GM18502 (cell line): ENCODE measurements around the gene ZNF836.
A peak's percentile ranks its signal among the peaks of the same experiment; 100 is the strongest.

Experiments used
- ATAC-seq: cut with Tn5 transposase; IDR thresholded peaks from one replicate; pipeline ENCODE4 v1.9.1; 2021; ENCODE audit warnings: mild to moderate bottlenecking; ENCODE audit not compliant: unreplicated experiment, poor library complexity

ZNF836 gene

DNA sequence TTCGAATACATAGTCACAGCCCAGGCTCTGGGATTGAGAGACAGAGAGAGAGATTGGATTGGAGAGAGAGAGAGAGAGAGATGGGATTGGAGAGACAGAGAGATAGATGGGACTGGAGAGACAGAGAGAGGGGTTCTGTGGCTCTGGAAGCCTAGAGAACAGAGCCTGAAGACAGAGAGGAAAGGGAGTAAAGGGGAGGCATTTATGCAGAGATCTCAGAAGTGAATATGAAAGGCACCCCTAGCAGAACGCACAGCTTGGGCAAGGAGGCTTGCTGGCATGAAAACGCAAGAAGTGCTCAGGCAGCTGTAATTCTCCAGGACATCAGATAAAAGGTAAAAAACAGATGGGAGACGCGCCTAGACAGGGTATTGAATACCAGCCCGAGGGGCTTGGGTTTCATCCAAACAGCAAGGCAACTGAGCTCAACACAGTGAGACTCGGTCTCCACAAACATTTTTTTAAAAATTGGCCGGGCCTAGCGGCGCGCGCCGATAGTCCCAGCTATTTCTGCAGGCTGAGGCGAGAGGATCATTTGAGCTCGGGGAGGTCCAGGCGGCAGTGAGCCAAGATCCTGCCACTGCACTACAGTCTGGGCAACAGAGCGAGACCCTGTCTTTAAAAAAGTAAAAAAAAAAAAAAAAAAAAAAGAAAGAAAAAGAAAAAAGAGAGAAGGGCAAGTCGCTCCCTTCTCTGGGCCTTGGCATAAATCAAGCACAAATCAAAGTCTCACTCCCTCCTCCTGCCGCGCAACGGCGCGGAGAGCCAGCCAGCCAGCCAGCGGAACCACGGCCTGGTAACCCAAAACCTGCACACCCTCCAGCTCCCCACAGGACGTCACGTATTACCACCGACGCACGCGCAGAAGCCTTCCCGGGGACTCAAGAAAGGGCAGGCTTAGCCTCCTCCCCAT lies 17.7 kb upstream of the ZNF836 start:
- peak; percentile 18 for ATAC-seq

DNA sequence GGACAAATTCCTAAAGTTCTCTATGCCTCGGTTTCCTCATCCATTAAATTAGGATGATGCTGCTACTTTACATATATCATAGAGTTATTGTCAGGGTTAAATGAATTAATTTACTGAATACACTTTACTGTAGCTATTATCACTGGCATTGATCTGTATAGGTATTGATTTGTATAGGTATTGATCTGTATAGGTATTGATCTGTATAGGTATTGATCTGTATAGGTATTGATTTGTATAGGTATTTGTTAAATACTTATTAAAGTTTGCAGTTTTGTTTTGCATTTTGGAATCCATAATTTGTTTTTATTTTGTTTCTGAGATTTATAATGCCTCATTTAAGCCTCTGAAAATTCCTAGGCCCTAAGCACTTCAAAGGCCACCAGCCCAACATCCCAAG lies 16.0 kb upstream of the ZNF836 start:
- ATAC-seq = no peak

DNA sequence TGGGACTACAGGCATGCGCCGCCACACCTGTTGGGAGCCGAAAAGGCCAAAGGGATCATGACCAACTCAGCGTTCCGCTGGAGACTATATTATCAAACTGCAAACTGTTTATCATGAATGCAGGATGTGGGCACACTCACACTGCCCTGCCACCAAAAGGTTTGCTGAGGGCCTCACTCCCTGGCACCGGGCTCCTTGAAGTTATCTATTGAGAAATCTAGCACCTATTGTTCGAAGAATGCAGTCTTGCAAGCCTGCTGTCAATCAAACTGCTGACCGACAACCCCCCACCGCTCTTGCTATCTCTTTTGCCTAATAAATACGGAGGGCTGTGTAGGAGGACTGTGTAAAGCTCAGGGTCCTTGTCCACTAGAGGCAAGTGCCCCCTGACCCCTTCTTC lies 5.2 kb upstream of the ZNF836 start:
- no peak for ATAC-seq

- no peak for ATAC-seq
Measured at GRCh38 chr19:52172347-52172746, 926 bp upstream of the ZNF836 start.

DNA sequence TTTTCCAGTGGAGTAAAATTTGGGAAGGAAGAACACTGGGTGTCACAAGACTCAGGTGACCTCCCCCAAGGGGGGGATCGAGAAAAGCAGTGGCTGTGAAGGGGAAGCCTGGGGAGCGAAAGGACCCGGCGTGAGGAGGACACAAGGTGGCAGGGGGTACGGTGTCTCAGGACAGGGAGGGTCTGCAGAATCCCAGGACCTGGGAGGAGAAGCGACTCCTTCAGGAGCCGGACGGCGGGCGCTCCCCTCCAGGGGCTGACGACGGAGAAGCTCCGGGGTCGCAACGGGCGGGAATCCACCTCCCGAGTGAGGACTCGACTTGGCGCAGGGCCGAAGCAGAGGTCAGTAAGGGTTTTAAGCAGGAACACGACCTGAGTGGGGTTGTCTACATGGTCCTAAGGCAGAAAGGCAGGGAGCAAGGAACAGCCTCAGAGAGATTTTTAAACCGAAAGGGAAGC lies 529 bp downstream of the ZNF836 start:
- no peak for ATAC-seq

DNA sequence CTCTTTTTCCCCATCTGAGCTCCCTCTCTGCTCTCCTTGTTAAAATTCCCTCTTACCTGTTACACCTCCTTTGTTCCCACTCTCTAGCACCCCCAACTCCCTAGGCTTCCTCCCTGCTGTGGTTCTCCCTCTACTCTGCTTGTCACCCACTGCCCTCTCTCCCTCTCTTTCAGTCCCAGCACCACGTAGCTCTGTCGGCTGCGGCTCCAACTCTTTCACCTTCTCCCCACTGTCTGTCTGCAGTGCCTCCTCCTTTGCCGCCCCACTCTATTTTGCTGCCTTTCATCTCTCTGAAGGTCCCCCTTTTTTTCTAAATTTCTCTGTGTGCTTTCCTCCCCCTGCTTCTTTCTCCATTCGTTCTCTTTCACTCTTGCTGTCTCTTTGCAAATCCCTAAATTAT lies 1.1 kb downstream of the ZNF836 start:
- no peak for ATAC-seq

DNA sequence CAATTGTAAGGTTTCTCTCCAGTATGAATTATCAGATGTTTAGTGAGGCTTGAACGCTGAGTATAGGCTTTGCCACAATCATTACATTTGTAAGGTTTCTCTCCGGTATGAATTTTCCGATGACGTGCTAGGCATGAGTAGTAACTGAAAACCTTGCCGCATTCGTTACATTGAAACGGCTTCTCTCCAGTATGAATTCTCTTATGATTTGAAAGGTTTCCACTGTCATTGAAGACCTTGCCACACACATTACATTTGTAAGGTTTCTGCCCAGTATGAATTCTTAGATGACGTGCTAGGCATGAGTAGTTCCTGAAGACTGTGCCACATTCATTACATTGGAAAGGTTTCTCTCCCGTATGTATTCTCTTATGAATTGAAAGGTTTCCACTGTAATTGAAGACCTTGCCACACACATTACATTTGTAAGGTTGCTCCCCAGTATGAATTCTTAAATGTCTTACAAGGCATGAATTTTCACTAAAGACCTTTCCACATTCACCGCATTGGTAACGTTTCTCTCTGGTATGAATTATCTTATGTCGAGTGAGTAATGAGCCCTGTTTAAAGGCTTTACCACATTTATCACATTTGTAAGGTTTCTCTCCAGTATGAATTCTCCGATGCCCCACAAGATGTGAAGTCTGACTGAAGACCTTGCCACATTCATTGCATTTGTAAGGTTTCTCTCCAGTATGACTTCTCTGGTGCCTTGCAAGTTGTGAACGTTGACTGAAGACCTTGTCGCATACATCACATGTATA lies 15.6 kb downstream of the ZNF836 start:
- no peak for ATAC-seq

- ATAC-seq = no peak
Measured at GRCh38 chr19:52148256-52148655, 23.2 kb downstream of the ZNF836 start.

DNA sequence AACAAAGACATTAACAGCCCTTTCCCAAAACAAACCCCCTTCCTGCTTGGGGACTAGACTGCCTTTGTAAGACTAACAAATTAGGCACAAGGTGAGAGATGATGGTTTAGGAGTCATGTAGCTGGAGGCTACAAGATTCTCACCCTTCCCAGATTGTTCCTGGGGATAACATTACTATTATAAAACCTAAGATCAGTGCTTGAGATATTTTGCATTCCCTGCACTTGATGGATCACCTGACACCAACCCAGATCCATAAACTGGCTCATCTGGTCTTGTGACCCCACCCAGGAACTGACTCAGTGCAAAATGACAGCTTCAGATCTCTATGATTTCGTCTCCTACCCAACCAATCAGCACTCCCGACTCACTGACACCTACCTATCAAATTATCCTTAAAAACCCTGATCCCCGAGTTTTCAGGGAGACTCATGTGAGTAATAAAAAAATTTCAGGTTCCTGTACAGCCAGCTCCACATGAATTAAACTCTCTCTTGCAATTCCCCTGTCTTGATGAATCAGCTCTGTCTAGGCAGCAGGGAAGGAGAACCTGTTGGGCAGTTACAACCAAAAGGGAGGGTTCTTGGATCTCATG lies 29.3 kb downstream of the ZNF836 start:
- ATAC-seq = no peak

GRCh38 chr19:52141203-52141602 lies 30.2 kb downstream of the ZNF836 start:
- ATAC-seq = no peak

GRCh38 chr19:52140032-52140710 lies 31.2 kb downstream of the ZNF836 start:
- ATAC-seq = peak; percentile 93

- ATAC-seq = peak; percentile 64
Measured at GRCh38 chr19:52139252-52140031, 32.0 kb downstream of the ZNF836 start, which contains the start of gene ZNF616. Gene ZNF616, minus strand, starts transcription at chr19:52139938. Its CDS starts 9,426 bp downstream, at chr19:52130512.

DNA sequence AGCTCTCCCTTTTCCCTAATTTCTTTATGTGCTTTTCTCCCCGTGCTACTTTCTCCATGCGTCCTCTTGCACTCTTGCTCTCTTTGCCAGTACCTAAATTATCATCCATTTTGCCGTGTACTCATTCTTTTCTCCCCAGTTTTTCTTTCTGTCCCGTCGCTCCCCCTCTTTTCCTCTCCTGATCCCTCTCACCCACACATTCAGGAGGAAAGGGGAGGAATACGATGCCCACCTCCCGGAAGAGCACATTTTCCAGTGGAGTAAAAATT lies 32.5 kb downstream of the ZNF836 start:
- ATAC-seq = no peak

DNA sequence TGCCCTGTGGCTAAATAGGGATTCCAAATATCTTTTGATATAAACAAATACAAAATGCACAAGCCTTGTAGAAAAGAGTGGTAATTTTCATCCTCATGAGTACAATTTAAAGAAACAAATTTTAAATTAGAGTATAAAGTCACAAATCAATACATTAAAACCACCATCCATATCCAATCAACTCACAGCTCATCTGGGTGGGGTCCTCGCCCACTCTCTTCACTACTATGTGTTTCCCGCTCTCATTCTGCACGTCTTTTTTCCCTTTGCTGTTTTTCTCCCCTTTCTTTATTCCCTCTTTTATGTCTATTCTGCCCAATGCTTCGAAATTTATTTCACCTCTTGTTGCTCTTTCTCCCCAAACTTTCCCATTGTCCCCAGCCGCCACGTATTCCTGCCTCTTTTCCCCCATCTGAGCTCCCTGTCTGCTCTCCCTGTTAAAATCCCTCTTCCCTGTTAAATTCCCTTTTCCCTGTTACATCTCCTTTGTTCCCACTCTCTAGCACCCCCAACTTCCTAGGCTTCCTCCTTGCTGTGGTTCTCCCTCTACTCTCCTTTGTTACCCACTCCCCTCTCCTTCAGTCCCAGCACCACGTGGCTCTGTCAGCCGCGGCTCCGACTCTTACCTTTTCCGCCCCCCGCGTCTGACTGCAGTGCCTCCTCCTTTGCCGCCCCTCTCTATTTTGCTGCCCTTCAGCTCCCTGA lies 33.0 kb downstream of the ZNF836 start:
- ATAC-seq = no peak

GRCh38 chr19:52120286-52120685 lies 51.1 kb downstream of the ZNF836 start:
- no peak for ATAC-seq

DNA sequence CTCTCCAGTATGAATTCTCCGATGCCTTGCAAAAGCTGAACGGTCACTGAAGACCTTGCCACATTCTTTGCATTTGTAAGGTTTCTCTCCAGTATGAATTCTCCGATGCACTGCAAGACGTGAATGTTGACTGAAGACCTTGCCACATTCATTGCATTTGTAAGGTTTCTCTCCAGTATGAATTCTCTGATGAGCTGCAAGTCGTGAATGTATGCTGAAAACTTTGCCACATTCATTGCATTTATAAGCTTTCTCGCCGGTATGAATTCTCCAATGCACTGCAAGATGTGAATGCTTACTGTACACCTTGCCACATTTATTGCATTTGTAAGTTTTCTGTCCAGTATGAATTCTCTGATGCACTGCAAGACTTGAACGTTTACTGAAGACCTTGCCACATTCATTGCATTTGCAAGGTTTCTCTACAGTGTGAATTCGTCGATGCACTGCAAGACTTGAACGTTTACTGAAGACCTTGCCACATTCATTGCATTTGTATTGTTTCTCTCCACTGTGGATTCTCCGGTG lies 55.8 kb downstream of the ZNF836 start:
- no peak for ATAC-seq

- ATAC-seq = no peak
Measured at GRCh38 chr19:52114691-52115090, 56.7 kb downstream of the ZNF836 start.

DNA sequence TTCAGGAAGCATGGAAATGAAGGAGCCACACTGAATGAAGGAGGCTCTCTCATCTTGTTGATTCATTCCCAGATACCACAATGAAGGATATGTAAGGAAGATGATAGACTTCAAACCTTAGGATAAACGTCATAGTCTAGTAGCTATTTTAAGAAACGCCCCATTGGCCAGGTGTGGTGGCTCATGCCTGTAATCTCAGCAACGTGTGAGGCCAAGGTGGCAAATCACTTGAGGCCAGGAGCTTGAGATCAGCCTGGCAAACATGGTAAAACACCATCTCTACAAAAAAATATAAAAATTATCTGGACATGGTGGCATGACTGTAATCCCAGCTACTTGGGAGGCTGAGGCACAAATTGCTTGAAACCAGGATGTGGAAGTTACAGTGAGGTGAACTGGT lies 58.8 kb downstream of the ZNF836 start:
- ATAC-seq = no peak

DNA sequence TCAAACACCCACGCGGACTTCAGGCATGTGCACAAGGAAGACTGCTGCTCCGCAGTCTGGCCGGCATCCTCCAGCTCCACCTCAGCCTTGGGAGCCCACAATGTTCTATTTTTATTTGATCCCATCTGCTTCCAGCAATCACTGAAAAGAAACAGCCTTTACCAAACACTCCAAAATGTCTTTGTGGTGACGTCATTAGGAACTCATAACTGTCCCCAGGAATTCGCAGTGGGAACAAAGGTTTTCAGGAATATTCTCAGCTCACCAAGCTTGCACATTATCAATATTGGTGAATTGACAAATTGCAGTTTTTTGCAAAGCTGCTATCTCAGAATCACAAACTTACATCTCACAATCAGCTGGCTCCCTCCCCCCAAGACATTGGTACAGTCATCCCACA lies 60.6 kb downstream of the ZNF836 start:
- no peak for ATAC-seq
